ENCODE results near the gene PMEPA1.
"Not testable (repeated sequence)": the region's sequence is repeated elsewhere in the genome, so short reads cannot be mapped to it uniquely, and the experiment has no call there.

Gene PMEPA1

DNA sequence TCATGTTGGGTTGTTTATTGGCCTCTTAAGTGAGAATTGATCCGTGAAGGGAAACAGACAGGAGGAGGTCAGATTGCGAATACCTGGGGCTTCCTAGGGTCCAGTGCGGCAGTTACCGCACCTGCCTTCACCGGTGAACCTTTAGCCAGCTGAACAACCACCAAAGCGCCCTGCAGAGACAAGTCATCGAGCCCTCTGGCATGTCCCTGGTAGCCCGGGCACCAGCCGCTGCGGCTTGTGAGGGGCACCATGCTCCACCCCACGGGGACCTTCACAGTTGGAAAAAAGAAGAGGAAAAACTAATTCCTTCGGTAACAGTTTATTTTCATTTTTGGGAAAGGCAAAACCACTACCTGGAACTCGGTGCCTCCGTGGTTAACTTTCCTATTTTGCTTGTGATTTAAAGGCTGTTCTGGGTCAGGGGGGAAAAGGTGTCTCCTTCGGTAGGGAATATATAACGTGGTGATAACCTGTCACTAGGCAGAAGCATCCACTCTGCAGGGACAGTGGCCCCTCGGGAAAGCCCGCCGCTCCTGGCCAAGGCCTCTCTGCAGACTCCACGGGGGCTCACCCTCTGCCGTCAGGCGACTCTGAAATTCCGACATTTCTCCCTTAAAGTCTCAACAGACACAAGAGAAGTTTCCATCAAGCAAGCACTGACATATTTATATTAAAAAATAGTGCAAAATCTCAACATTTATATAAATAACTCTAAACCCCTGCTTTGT lies 58.9 kb downstream of the PMEPA1 start:
- no peak for DNase-seq (ENCODE audit: low read depth)

DNA sequence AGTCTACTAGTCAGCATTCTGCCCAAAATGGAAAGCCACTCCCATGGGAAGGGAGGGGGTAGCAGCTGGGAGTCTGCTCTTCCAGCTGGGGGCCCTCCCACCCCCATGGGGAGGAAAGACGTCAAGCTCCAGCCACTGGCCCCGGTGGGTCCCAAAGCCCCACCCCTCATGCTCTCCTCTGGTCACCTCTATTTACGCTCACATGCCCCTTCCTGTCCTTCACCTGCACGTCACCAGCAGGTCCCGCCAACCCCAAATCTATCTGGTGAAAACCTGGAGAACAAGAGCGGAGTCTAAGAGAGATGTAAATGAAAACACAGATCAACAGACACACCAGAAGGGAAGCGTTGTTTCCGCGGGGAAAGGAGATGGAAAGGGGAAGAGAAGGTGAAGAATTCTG lies 59.5 kb downstream of the PMEPA1 start:
- no peak for DNase-seq (ENCODE audit: low read depth)

DNA sequence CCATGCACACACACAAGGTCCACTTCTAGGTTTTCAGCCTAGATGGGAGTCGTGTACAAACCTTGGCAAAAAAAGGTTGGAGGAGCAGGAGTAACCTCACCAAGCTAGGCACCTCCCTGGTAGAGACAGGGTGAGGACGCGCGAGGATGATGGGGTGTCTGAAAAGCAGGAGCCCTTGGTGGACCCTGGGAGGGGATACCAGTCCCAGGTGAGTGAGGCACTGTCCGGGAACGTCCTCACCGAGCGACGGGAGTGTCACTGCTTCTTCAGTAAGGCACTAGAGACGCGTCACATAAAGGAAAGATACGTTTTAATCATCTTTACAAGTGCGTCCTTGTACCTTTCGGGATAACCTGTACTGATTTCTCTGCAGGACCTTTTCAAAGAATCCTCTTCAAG lies 60.2 kb downstream of the PMEPA1 start:
- DNase-seq (ENCODE audit: low read depth), result no peak

DNA sequence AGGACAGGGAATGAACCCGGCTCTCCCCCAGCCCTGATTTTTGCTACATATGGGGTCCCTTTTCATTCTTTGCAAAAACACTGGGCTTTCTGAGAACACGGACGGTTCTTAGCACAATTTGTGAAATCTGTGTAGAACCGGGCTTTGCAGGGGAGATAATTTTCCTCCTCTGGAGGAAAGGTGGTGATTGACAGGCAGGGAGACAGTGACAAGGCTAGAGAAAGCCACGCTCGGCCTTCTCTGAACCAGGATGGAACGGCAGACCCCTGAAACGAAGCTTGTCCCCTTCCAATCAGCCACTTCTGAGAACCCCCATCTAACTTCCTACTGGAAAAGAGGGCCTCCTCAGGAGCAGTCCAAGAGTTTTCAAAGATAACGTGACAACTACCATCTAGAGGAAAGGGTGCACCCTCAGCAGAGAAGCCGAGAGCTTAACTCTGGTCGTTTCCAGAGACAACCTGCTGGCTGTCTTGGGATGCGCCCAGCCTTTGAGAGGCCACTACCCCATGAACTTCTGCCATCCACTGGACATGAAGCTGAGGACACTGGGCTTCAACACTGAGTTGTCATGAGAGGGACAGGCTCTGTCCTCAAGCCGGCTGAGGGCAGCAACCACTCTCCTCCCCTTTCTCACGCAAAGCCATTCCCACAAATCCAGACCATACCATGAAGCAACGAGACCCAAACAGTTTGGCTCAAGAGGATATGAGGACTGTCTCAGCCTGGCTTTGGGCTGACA lies 60.8 kb downstream of the PMEPA1 start:
- DNase-seq (ENCODE audit: low read depth), result no peak

DNA sequence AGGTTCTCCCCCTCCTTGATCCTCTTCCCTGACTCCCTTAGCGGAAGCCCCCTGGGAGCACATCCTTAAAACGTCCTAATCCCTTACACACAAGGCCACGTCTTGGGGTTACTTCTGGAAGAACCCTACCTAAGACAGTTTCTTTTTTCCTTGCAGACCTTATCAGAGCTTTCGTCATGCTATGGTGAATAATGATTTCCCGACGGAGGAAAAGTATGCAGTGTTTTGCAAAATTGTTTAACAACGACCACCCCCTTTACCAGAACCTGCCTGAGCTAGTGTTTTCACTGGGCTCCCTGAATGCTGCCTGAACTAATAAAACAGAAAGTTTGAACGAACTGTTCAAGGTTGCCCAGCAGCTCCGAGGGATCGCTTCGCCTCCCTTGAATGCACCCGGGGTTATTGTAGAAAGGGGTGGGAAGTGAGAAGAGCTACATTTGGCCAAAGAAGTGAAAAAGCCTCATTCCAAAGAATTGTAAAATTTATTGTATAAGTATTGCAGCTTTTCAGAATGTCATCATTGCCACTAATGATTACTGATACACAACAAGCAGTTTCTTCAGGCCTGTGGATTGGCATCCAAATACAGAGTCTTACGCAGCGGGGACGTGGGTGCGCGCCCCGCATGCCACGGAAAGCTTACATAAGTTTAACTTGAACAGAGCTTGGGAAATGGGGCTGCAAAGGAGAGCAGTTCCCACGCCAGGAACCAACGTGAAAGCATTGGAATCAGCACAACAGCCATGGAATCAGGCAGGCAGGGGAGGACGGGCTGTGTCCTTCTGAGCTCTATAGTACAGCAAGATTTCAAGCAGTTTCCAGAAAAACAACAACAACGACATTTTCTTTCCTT lies 61.7 kb downstream of the PMEPA1 start:
- no peak for DNase-seq (ENCODE audit: low read depth)

DNA sequence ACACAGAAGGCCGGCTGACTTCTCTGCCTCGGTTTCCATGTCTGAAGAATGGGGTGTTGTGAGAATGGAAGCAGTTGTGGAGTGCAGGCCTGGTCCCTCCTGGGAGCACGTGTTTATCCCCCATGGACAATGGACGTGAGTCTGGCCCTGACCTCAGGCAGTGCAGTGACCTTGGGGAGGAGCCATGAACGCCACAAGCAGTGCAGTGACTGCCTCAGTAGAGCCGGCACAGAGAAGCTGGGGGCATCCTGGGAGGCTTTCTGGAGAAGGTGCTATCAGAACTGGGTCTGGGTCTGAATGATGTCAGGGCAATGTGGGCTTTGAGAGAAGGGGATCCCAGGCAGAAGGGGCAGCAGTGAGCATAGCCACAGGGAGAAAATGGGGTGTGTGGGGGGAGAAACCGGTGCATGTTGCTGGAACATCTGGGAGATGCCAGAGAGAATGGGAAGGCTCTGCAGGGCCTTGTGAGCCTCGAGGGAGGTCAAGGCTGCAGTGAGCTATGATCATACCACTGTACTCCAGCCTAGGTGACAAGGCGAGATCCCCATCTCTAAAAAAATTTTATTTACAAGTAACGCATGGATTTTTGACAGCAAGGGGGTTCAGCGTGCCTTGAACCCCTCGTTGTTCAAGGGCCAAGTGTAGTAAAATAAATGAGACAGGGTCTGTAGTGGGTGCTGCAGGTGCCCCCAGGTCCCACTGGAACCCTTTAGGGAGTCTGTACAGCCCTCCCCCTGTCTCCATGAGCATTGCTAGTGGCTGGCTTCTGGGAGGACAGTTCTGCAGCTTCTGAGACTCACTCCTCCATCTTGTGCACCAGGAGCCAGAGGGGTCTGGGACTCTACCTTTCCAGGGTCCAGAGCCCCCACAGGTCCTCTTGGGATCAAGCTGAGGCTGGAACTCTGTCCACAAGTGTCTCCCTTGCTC lies 62.5 kb downstream of the PMEPA1 start:
- DNase-seq (ENCODE audit: low read depth), result no peak

DNA sequence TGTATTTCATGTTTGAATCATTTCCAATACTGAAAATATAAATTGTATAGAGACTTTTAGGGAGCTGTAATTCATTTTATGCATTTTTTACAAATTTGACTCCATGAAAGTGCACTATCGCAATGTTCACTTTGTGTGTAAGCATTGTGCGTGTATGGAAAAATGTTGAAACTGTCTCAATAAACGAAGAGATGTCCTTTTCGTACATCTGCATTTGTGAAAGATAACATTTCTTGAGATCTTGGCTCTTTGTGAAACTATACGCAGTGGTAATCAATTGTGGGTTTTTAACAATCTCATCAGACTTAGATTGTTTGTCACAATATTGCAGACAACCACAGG lies 70.9 kb downstream of the PMEPA1 start:
- DNase-seq (ENCODE audit: low read depth), result no peak

DNA sequence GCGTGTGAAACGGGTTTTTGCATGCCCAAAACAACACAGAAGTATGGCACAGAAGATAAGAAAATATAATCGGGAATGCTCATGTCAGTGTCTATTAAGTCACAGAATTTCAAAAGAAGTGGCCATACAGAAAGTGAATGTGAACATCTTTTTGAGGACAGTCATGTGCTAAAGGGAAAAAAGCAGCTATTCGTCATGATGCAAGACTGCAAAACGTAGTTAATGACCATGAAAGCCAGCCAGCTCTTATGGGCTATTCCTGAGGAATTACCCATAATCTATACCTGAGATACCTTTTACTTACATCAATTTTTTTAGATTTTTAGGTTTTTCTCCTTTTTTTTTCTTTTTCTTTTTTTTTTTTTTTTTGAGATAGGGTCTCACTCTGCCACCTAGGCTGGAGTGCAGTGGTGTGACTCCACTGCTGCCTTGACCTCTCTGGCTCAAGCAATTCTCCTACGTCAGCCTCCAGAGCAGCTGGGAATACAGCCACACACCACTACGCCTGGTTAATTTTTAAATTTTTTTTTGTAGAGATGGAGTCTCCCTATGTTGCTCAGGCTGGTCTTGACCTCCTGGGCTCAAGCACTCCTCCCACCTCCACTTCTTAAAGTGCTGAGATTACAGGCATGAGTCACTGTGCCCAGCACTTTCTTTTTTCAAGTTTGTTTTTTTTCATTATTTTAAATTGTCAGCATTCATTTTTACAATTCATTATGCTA lies 71.5 kb downstream of the PMEPA1 start:
- peak; percentile 2 for DNase-seq (ENCODE audit: low read depth)

DNA sequence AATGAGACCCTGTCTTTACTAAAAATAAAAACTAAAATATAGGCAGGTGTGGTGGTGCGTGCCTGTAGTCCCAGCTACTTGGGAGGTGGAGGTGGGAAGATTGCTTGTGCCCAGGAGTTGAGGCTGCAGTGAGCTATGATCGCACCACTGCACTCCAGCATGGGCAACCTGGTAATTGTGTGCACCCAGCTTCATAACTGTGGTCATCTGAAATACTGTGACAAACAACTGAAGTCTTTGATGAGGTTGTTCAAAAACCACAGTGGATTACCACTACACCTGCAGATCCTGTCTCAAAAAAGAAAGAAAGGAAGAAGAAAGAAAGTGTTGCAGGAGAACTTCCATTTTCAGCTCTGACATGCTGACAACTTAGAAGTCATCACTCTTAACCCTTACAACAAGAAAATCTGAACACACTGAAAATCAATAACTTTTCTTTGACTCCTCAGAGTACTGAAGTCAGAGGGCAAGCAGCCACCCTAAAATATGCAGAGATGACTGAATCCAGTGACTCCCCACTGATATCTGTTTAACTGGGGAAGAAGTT lies 75.8 kb downstream of the PMEPA1 start:
- no peak for DNase-seq (ENCODE audit: low read depth)

DNA sequence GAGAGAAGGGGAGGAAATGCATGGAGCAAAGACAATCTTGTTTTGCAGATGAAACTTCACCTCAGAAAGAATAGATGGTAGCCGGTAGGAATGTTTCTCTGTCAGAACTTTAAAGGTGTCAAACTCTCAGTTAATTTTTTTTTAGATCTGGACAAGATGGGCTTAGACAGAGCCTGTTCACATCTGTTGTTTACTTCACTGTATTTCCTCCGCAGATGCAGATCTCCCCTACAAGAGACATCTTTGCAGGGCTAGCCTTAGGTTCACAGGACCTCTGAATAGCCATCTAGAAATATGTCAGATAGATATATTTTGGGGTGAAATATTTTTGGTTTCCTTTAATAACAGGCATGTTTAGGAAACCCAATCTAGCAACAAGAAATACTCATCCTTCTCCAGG lies 77.5 kb downstream of the PMEPA1 start:
- no peak for DNase-seq (ENCODE audit: low read depth)

DNA sequence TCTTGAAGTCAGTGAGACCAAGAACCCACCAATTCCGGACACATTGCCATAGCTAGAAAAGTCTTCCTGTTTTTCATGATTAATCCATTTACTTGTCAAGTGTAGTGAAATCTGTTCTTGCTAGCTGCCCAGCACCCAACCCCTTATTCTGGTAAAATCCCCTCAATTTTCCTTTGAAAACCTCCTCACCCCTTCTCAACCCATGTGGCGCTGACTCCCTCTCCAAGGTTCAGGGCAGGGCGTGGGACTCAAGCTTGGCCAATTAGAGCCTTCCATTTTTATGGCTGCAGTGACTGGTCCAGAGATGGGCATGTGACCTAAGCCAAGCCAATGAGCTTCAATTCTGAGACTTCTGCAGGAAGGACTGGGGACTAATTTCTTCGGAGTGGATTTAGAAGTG lies 79.8 kb downstream of the PMEPA1 start:
- no peak for DNase-seq (ENCODE audit: low read depth)

DNA sequence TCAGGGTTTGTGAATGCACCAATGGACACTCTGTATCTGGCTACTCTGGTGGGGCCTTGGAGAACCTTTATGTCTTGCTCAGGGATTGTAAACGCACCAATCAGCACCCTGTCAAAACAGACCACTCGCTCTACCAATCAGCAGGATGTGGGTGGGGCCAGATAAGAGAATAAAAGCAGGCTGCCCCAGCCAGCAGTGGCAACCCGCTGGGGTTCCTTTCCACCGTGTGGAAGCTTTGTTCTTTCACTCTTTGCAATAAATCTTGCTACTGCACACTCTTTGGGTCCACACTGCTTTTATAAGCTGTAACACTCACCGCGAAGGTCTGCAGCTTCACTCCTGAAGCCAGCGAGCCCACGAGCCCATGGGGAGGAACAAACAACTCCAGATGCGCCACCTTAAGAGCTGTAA lies 80.3 kb downstream of the PMEPA1 start:
- not testable (repeated sequence) for DNase-seq (ENCODE audit: low read depth)

DNA sequence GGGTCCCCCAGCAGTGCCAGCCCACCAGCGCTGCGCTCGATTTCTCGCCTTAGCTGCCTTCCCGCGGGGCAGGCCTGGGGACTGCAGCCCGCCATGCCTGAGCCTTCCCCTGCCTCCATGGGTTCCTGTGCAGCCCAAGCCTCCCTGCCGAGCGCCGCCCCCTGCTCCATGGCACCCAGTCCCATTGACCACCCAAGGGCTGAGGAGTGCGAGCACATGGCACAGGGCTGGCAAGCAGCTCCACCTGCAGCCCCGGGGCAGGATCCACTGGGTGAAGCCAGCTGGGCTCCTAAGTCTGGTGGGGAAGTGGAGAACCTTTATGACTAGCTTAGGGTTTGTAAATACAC lies 80.9 kb downstream of the PMEPA1 start:
- DNase-seq (ENCODE audit: low read depth), result not testable (repeated sequence)

DNA sequence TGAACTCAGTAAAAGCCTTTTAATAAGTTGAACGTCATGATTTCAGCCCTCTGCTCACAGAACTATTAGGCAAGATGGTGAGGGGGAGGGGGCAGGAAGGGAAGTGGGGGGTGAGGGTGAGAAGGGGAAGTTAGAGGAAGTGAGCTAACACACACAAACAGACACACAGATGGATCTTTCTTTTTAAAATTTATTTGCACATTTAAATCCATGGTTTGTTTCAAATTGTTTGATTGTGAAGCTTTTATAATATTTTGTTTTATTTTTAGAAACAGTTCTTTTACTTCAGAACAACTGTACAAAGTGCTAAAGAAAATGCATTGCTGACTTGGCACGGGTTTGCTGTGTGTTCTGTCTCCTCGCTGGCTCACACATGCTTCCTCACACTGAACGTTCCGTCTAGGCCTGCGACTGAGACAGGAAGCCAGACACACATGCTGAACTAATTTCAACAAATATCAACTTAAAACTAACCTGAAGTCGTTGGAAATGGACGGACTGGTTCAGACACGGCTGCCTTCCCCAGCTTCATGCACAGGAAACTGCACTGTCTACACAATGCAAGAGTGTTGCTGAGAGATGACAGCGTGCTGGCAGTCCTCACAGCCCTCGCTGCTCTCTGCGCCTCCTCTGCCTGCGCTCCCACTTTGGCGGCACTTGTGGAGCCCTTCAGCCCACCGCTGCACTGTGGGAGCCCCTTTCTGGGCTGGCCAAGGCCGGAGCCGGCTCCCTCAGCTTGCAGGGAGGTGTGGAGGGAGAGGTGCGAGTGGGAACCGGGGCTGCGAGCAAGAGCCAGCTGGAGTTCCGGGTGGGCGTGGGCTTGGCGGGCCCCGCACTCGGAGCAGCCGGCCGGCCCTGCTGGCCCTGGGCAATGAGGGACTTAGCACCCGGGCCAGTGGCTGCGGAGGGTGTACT lies 81.5 kb downstream of the PMEPA1 start:
- DNase-seq (ENCODE audit: low read depth), result peak; percentile 57

DNA sequence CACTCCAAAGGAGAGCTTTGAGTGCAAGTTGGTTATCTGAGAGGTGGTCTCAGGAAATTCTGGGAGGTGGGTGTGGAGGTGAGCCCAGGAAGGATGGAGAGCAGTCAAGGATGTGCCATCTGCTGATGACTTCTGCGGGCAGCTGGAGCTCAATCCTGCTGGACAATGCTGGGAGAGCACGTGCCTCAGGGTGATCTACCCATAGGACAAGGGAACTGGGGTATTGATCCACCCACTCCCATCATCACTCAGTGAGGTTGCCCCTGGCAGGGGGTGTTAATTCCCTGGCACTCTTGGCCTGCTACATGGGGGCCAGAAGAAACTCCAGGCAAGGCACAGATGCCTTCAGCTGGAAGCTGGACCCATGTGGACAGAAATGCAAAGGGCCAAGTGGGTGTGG lies 82.5 kb downstream of the PMEPA1 start:
- no peak for DNase-seq (ENCODE audit: low read depth)

DNA sequence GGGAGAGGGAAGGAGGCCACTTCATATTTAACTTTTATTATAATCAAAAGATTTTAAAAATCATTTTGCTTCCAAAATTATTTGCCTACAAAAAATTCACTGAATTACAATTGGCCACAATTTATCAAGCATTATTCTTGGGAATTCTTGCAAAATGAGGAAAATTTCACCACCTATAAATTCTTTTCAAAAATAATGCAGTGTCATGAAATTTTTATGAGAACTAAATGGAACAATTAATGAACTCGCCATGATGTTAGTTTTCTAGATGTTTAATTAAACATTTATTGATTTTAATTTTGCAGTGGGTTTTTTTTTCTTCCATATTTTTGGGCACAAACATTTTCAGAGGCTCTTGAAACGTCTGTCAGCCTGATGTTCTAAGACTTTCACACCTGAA lies 83.8 kb downstream of the PMEPA1 start:
- no peak for DNase-seq (ENCODE audit: low read depth)

DNA sequence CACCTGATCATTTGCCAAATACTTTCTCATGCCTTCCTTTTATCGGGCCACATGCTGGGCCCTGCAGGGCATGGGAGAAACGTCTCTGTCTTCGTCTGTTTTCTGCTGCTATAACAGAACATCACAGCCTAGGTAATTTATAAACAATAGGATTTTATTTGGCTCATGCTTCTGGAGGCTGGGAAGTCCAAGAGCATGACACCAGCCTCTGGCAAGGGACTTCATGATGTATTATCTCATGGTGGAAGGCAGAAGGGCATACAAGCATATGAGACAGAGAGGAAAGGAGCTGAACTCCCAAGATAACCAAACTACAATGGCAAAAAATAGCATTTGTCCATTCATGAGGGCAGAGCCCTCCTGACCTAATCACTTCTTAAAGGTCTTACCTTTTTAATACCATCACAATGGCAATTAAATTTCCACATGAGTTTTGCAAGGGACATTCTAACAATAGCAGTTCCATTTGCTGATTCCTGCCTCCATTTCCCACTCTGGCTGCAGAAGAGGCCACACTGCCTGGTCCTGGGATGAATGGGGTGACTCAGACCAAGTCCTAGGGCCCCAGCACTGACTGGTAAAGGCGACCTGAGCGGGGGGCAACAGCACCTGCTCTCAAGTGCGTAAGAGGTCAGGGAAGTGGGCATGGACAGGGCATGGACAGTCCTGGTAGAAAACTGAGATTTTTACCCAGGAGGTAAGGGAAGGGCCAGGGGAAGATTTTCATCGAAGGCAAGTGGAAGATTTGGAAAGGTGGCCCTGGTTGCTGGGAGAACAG lies 84.4 kb downstream of the PMEPA1 start:
- no peak for DNase-seq (ENCODE audit: low read depth)

DNA sequence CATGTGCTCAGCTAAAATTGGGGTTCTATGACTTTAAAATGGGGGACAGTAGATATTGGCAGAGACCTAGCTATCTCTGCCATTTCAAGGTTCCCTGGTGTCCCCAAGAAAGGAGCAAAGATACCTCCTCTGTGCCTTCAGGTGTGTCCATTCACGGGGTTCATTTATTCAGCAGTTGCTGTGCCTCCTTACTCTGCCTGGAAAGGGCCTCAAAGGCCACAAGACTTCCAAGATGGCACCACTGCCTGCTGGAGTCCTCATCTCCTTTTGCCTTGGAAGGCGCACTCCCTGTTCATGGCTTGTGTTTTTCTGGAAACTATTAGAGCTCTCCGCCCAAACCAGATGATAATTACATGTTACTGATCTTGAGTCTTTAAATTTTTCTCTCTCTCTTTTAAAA lies 85.7 kb downstream of the PMEPA1 start:
- DNase-seq (ENCODE audit: low read depth), result no peak

All from EH (cell line).